PC-9 (cell line): ENCODE data around the gene DNTT. TPM values are rescaled to one million over a fixed set of nuclear protein-coding genes. Genes with fewer than 3 reads are reported as not detected.

Experiments
- BruUV-seq: library from RNA; stranded (reverse); fragments of 400-500 nt; replicated peaks from 2 replicates; lab custom pipeline; 2021; lab: Mats Ljungman, UMichigan
- CTCF ChIA-PET: fragments of 300-600 bp; sonication (Branson Sonifier 250); formaldehyde crosslinking; loops from one replicate; lab custom pipeline; 2022; ENCODE audit warnings: antibody characterized with exemption; lab: Charles Lee
- POLR2A ChIA-PET: fragments of 300-600 bp; sonication (Branson Sonifier 250); formaldehyde crosslinking; loops from one replicate; lab custom pipeline; 2022; ENCODE audit warnings: antibody characterized with exemption; ENCODE audit not compliant: unreplicated experiment; lab: Charles Lee
- DNase-seq, 2 experiments: peaks; one replicate each; pipeline versions ENCODE4 v3.0.0 to v3.0.0-alpha.2; 2015 to 2022; ENCODE audit warnings: mixed read lengths in 1 of 2
- H2AFZ ChIP-seq: fragments of 200-600 bp; sonication (generic); 2 replicates; pipeline ENCODE4 v1.8.1; 2017; ENCODE audit warnings: antibody characterized with exemption
- H3F3A ChIP-seq: fragments of 200-600 bp; sonication (generic); 2 replicates; pipeline ENCODE4 v1.8.1; 2017; ENCODE audit warnings: antibody characterized with exemption, mild to moderate bottlenecking, low read depth; ENCODE audit not compliant: insufficient read depth
- H3K27ac ChIP-seq: fragments of 200-600 bp; sonication (generic); 2 replicates; pipeline ENCODE4 v1.6.1; 2016; ENCODE audit warnings: mixed run types
- H3K27me3 ChIP-seq: fragments of 200-600 bp; sonication (generic); 2 replicates; pipeline ENCODE4 v1.6.1; 2016; ENCODE audit warnings: low read depth, mixed run types; ENCODE audit not compliant: insufficient read depth
- H3K36me3 ChIP-seq: fragments of 200-600 bp; sonication (generic); 2 replicates; pipeline ENCODE4 v1.6.1; 2016; ENCODE audit warnings: low read depth, mixed run types
- H3K4me1 ChIP-seq: fragments of 200-600 bp; sonication (generic); replicated peaks from 2 replicates; pipeline ENCODE4 v1.6.1; 2016; ENCODE audit warnings: mixed run types; ENCODE audit not compliant: insufficient read depth
- H3K4me2 ChIP-seq: fragments of 200-600 bp; sonication (generic); 2 replicates; pipeline ENCODE4 v1.6.1; 2017; ENCODE audit warnings: mixed run types
- H3K4me3 ChIP-seq: fragments of 200-600 bp; sonication (generic); 2 replicates; pipeline ENCODE4 v1.6.1; 2016; ENCODE audit warnings: mixed run types
- H3K79me2 ChIP-seq: fragments of 200-600 bp; sonication (generic); 2 replicates; pipeline ENCODE4 v1.6.1; 2017; ENCODE audit warnings: low read depth, mixed run types
- H3K9me2 ChIP-seq: fragments of 200-600 bp; sonication (generic); 2 replicates; pipeline ENCODE4 v1.8.1; 2017; ENCODE audit warnings: mild to moderate bottlenecking; ENCODE audit not compliant: insufficient read depth
- H3K9me3 ChIP-seq: fragments of 200-600 bp; sonication (generic); 2 replicates; pipeline ENCODE4 v1.8.1; 2016; ENCODE audit warnings: low read depth; ENCODE audit not compliant: insufficient read depth
- H4K20me1 ChIP-seq: fragments of 200-600 bp; sonication (generic); 2 replicates; pipeline ENCODE4 v1.8.1; 2017; ENCODE audit not compliant: insufficient read depth
- EZH2 ChIP-seq: fragments of 200-600 bp; sonication (generic); IDR thresholded peaks from 2 replicates; pipeline ENCODE4 v1.8.0; 2017; ENCODE audit warnings: antibody characterized with exemption, low read depth
- intact Hi-C: fragments of 100-400 bp; cut with micrococcal nuclease; formaldehyde crosslinking; loops from one replicate; pipeline ENCODE4 v1.10.0; 2022; ENCODE audit not compliant: unreplicated experiment
- total RNA-seq: library from RNA; stranded (reverse); gene quantifications from 2 replicates; pipeline ENCODE4 v1.2.3, GENCODE V29; 2021
- TF ChIP-seq, protein P1 (sequence below): fragments of 200-600 bp; sonication (generic); conservative IDR thresholded peaks from 2 replicates; pipeline ENCODE4 v1.6.1; 2017; ENCODE audit warnings: mixed run types, antibody characterized with exemption, mild to moderate bottlenecking, moderate library complexity

Gene DNTT
- total RNA-seq, 1 experiment from 2014 or later, result not detected

DNA sequence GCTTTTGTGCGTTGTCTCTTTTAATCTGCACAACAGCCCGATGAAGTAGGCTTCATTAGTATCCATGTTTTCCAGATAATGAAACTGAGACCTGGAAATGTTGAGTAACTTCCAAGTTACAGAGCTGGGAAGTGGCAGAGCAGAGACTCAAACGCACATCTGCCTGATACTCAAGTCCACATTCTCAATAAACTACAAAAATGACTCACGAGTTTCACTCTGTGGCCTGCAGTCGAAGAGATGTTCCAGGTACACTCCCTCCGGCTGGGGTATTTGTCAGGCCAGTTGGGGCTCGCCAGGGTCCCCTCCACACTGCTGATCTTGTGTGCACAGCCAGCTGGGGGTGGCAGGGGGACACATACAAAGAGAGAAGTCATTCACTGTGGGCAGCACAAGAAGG lies 72.2 kb downstream of the DNTT start:
- Histone ChIP-seq H3K79me2 (no peaks in the 10 kb centered on the region), H3K36me3 (no peaks in the 10 kb centered on the region), H3K4me3 (no peak overlapping the region), H3K4me1 (peaks cover 6% of the 10 kb centered on the region), H3K9me3 (no peaks in the 10 kb centered on the region), H3F3A (no peaks in the 10 kb centered on the region), H3K4me2 (no peak overlapping the region), H3K9me2 (no peaks in the 10 kb centered on the region), H3K27ac (no peak overlapping the region), H2AFZ (no peak overlapping the region), H4K20me1 (no peaks in the 10 kb centered on the region), H3K27me3 (no peaks in the 10 kb centered on the region)
- no peak for DNase-seq
- BruUV-seq, result no TSS peak
- ChIA-PET POLR2A (no interaction called here), CTCF (no interaction called here)
- TF ChIP-seq, protein P1, sequence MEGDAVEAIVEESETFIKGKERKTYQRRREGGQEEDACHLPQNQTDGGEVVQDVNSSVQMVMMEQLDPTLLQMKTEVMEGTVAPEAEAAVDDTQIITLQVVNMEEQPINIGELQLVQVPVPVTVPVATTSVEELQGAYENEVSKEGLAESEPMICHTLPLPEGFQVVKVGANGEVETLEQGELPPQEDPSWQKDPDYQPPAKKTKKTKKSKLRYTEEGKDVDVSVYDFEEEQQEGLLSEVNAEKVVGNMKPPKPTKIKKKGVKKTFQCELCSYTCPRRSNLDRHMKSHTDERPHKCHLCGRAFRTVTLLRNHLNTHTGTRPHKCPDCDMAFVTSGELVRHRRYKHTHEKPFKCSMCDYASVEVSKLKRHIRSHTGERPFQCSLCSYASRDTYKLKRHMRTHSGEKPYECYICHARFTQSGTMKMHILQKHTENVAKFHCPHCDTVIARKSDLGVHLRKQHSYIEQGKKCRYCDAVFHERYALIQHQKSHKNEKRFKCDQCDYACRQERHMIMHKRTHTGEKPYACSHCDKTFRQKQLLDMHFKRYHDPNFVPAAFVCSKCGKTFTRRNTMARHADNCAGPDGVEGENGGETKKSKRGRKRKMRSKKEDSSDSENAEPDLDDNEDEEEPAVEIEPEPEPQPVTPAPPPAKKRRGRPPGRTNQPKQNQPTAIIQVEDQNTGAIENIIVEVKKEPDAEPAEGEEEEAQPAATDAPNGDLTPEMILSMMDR, result no peak
- TF ChIP-seq EZH2, result no peak
- intact Hi-C loops, result loop anchor here (5.0 kb wide), 1 partner anchor 661 kb away; no protein-coding TSS in a partner anchor

DNA sequence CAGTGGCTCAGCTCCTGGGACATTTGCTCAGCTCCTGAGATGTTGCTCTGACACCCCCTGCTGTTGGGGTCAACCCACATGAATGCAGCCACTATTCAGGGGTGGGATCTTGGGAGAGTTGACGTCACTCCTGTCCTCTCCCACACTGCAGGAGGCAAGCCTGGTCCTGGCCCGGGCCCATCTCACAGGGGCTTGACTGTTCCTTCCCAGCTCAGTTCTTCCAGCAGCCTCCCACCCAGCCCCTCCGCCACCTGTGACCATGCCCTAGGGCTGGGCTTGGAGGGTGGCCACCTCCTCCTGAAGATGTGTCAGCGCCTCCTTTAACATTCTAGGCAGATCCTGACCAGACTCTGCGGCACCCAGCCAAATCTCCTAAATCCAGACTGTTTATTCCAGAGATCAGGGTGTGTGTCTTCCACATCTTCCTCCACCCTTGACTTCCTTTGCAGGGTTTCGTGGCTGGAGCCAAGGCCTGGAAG lies 73.6 kb downstream of the DNTT start:
- POLR2A ChIA-PET, result no interaction called here
- CTCF ChIA-PET, result no interaction called here
- TF ChIP-seq, protein P1, result no peak
- no peak for TF ChIP-seq EZH2
- Histone ChIP-seq H3K27me3 (no peaks in the 10 kb centered on the region), H3K4me2 (no peak overlapping the region), H4K20me1 (no peaks in the 10 kb centered on the region), H3K27ac (no peak overlapping the region), H3K4me1 (peaks cover 7% of the 10 kb centered on the region), H3F3A (no peaks in the 10 kb centered on the region), H3K9me2 (no peaks in the 10 kb centered on the region), H2AFZ (no peak overlapping the region), H3K4me3 (no peak overlapping the region), H3K79me2 (no peaks in the 10 kb centered on the region), H3K36me3 (no peaks in the 10 kb centered on the region), H3K9me3 (no peaks in the 10 kb centered on the region)
- BruUV-seq, result no TSS peak
- intact Hi-C loops, result loop anchor here (5.0 kb wide), 1 partner anchor 659 kb away; no protein-coding TSS in a partner anchor
- no peak for DNase-seq

DNA sequence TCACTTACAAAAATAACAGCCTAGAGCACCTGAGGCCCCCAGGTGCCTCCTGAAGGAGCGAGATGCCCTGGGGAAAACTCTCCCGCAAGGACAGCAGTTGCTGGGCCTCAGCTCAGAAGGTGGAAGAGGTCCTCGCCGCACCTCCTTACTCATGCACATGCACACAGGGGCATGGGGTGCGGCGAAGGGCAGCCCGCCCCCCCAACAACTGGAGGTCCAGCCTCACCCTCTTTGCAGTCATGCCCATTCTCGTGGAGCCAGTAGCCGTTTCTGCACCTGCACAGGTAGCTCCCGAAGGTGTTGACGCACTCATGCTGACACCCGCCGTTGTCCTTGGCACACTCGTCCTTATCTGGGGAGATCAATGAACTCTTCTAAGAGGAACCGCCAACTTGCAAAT lies 74.5 kb downstream of the DNTT start:
- no peak for TF ChIP-seq EZH2
- TF ChIP-seq, protein P1, result no peak
- Histone ChIP-seq H3K27me3 (no peaks in the 10 kb centered on the region), H3K4me1 (peaks cover 7% of the 10 kb centered on the region), H3K79me2 (no peaks in the 10 kb centered on the region), H3K27ac (no peak overlapping the region), H3K9me3 (no peaks in the 10 kb centered on the region), H4K20me1 (no peaks in the 10 kb centered on the region), H3K36me3 (no peaks in the 10 kb centered on the region), H2AFZ (no peak overlapping the region), H3K4me3 (no peak overlapping the region), H3F3A (no peaks in the 10 kb centered on the region), H3K9me2 (no peaks in the 10 kb centered on the region), H3K4me2 (no peak overlapping the region)
- BruUV-seq, result no TSS peak
- POLR2A ChIA-PET, result no interaction called here
- intact Hi-C loops, result loop anchor here (5.0 kb wide), 1 partner anchor 659 kb away; no protein-coding TSS in a partner anchor
- CTCF ChIA-PET, result no interaction called here
- DNase-seq, result no peak
